Progenitor cell of endocrine pancreas (in vitro differentiated cells): Measurements from ENCODE around the gene METAP1. TPM values are rescaled to one million over a fixed set of nuclear protein-coding genes. Genes with fewer than 3 reads are reported as not detected.

Experiments
- DNase-seq: peaks from one replicate; pipeline ENCODE4 v3.0.0; 2021; ENCODE audit warnings: low spot score; ENCODE audit not compliant: unreplicated experiment
- H3K27ac Mint-ChIP-seq: 2 replicates; pipeline ENCODE4 v1.8.0; 2021; ENCODE audit warnings: mild to moderate bottlenecking, moderate library complexity, mixed read lengths
- H3K27me3 Mint-ChIP-seq: 2 replicates; pipeline ENCODE4 v1.8.0; 2021; ENCODE audit warnings: mixed read lengths
- H3K36me3 Mint-ChIP-seq: 2 replicates; pipeline ENCODE4 v1.8.0; 2022; ENCODE audit warnings: mixed read lengths; ENCODE audit not compliant: insufficient read depth
- H3K4me1 Mint-ChIP-seq: 2 replicates; pipeline ENCODE4 v1.8.0; 2021; ENCODE audit warnings: low read depth, mixed read lengths
- H3K4me3 Mint-ChIP-seq: 2 replicates; pipeline ENCODE4 v1.8.0; 2021; ENCODE audit warnings: low read depth, mild to moderate bottlenecking, moderate library complexity, mixed read lengths
- H3K9me3 Mint-ChIP-seq: 2 replicates; pipeline ENCODE4 v1.8.0; 2021; ENCODE audit warnings: low read depth, mixed read lengths
- total RNA-seq: library from RNA; stranded (reverse); gene quantifications from 2 replicates; pipeline ENCODE4 v1.2.1, GENCODE V29; 2021
- TF ChIP-seq, protein P1 (sequence below): fragments of 200-600 bp; sonication (generic); IDR thresholded peaks from one replicate; pipeline ENCODE4 v1.5.0; 2021; ENCODE audit warnings: antibody characterized with exemption, mild to moderate bottlenecking; ENCODE audit not compliant: unreplicated experiment

METAP1 gene
- total RNA-seq, 1 donor from 2014 or later = 49.1 TPM

DNA sequence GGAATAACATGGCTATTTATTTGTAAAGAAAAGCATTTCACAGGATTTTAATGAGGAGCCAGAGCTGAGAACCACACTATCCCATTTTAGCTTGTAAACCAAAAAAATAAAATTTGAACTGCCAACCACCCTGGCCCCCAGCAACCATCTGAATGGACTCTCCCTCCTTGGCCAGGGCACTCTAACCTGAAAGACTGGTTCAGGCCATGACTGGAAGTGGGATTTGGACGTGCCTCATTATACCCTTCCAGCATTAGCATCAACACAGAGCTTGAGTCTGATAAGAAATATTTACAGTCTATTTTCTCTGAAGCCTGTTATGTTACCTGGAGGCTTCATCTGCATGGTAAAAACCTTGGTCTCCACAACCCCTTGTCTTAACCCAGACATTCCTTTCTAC, 30.0 kb downstream of the METAP1 start:
- peaks cover 27% of the 10 kb centered on the region for H3K36me3 Mint-ChIP-seq
- TF ChIP-seq, protein P1, sequence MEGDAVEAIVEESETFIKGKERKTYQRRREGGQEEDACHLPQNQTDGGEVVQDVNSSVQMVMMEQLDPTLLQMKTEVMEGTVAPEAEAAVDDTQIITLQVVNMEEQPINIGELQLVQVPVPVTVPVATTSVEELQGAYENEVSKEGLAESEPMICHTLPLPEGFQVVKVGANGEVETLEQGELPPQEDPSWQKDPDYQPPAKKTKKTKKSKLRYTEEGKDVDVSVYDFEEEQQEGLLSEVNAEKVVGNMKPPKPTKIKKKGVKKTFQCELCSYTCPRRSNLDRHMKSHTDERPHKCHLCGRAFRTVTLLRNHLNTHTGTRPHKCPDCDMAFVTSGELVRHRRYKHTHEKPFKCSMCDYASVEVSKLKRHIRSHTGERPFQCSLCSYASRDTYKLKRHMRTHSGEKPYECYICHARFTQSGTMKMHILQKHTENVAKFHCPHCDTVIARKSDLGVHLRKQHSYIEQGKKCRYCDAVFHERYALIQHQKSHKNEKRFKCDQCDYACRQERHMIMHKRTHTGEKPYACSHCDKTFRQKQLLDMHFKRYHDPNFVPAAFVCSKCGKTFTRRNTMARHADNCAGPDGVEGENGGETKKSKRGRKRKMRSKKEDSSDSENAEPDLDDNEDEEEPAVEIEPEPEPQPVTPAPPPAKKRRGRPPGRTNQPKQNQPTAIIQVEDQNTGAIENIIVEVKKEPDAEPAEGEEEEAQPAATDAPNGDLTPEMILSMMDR = no peak
- H3K9me3 Mint-ChIP-seq = peaks cover 16% of the 10 kb centered on the region
- no peaks in the 10 kb centered on the region for H3K27me3 Mint-ChIP-seq
- peak overlapping the region; percentile 50 for H3K27ac Mint-ChIP-seq
- H3K4me1 Mint-ChIP-seq = peaks cover 42% of the 10 kb centered on the region
- no peak overlapping the region for H3K4me3 Mint-ChIP-seq
- no peak for DNase-seq

- Mint-ChIP-seq H3K9me3 (peaks cover 4% of the 10 kb centered on the region), H3K27ac (peak overlapping the region; percentile 30), H3K4me3 (no peak overlapping the region), H3K27me3 (no peaks in the 10 kb centered on the region), H3K4me1 (peaks cover 42% of the 10 kb centered on the region), H3K36me3 (peaks cover 10% of the 10 kb centered on the region)
- no peak for DNase-seq
- TF ChIP-seq, protein P1 = no peak
These were observed 31.8 kb downstream of the METAP1 start for GRCh38 chr4:99027304-99027703.

- Mint-ChIP-seq H3K36me3 (peaks cover 4% of the 10 kb centered on the region), H3K27me3 (no peaks in the 10 kb centered on the region), H3K9me3 (peaks cover 4% of the 10 kb centered on the region), H3K4me1 (peaks cover 42% of the 10 kb centered on the region), H3K27ac (no peak overlapping the region), H3K4me3 (no peak overlapping the region)
- TF ChIP-seq, protein P1 = no peak
- DNase-seq = no peak
These were observed 32.7 kb downstream of the METAP1 start for GRCh38 chr4:99028187-99028586.

DNA sequence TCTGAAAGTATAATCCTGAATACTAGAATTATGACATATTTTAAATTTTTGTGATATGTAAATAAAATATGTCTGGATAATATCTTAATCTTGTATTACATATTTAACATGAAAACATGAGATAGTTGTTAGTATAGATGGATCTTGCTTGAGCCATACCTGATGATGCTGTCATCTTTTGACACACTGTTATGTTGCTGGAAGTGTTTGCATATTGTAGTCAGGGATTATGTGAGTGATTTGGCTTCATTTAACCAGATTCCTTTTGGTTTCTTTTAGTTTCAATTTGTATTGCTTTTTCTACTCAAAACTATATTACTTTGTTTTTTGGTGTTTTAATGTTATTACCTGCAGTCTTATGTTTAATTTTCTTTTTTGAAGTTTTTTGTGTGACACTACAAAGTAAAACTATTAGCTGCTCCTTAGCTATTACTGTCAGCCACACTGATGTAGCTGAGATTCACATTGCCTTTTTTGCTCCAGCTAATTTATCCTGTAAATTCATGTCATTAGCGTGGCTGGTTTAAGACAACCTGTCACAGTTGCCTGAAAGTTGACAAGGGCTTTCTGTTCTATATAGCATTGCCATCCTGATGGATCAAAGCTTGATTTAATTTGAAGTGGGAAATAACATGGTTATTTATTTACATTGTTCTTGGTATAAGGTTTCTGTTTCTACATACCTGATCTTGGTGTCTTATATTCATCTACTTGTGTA, 33.7 kb downstream of the METAP1 start:
- peaks cover 4% of the 10 kb centered on the region for H3K36me3 Mint-ChIP-seq
- peaks cover 2% of the 10 kb centered on the region for H3K9me3 Mint-ChIP-seq
- H3K27ac Mint-ChIP-seq = no peak overlapping the region
- no peak overlapping the region for H3K4me3 Mint-ChIP-seq
- H3K4me1 Mint-ChIP-seq = peaks cover 35% of the 10 kb centered on the region
- DNase-seq = no peak
- TF ChIP-seq, protein P1 = no peak
- no peaks in the 10 kb centered on the region for H3K27me3 Mint-ChIP-seq

- peaks cover 5% of the 10 kb centered on the region for H3K36me3 Mint-ChIP-seq
- no peak for DNase-seq
- peaks cover 28% of the 10 kb centered on the region for H3K4me1 Mint-ChIP-seq
- H3K4me3 Mint-ChIP-seq = no peak overlapping the region
- TF ChIP-seq, protein P1 = no peak
- peaks cover 3% of the 10 kb centered on the region for H3K9me3 Mint-ChIP-seq
- H3K27ac Mint-ChIP-seq = no peak overlapping the region
- H3K27me3 Mint-ChIP-seq = no peaks in the 10 kb centered on the region
These were observed 34.3 kb downstream of the METAP1 start for GRCh38 chr4:99029852-99030251.
